ENCODE measurements around the gene ITIH5. TPM values are rescaled to one million over a fixed set of nuclear protein-coding genes. Genes with fewer than 3 reads are reported as not detected.

ITIH5 gene
- polyA plus RNA-seq, 3 donors: not detected

DNA sequence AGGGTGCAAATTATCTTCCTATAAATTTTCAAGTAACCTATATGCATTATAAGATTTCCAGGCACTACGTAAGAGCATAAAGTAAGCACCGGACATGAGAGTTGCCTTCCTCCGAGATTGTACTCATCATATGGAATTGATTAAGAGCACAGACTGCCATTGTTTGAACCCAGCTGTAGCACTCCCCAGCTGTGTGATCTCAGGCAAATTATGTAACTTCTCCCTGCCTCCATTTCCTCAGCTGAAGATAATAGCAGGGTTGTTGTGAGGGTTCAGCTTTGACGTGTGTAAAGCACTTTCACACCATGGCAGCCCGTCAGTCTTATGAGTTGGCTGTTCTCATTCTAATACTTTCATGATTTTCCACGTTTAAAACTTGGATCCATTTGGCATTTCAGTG is 122.6 kb downstream of the ITIH5 start:
- intact Hi-C loops (cut with micrococcal nuclease): no loop called here
- no peak overlapping the region for H3K27ac Mint-ChIP-seq
- H3K4me1 Mint-ChIP-seq: no peaks in the 10 kb centered on the region

DNA sequence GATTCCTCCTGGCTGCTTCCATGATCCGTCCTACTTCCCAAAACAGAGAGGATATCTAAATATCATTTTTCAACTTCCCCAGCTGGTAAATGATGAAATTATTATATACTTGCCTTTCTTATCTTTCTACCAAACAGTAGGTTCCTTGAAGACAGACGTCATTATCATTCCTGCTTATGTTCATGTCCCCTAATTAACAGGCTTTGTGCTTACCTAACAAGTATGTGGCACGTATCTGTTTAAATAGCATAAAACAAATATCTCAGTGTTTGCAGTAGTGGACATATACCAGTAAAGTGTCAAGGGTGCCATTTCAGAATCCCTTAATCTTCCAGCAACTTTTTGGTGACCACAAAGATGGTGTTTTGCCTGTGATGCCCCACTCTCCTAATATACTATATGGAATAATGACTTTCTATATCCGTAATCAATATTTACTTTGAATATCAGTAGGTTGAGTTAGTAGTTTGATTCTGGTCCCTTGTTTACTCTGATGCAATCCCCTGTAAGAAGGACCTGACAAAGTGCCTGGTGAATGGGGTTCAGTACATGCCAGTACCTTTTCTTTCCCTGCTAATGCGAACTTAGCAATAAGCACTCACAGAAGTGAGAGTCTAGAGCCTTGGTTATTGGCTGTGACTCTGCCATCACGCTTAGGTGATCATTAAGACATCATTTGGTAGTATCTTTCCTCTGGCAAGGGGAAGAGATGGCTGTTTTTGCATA is 124.4 kb downstream of the ITIH5 start:
- H3K4me3 Mint-ChIP-seq: no peak overlapping the region
- Histone ChIP-seq H3K27ac (ENCODE audit: low read depth in 1 of 2, low read length in 2 of 2) (no peak overlapping the region), H2AFZ (ENCODE audit: insufficient read depth, low read depth, low read length, poor library complexity, severe bottlenecking) (no peak overlapping the region), H3K36me3 (replicated peaks in 1 of 2; ENCODE audit: control insufficient read depth in 1 of 2, insufficient read depth in 2 of 2, low read length in 2 of 2) (no peaks in the 10 kb centered on the region), H3K9ac (ENCODE audit: insufficient read depth, low read length, poor library complexity, severe bottlenecking) (no peak overlapping the region), H3K4me1 (ENCODE audit: control insufficient read depth in 1 of 2, insufficient read depth in 2 of 2, low read length in 2 of 2) (no peaks in the 10 kb centered on the region), H3K79me2 (ENCODE audit: insufficient read depth, low read length) (no peaks in the 10 kb centered on the region), H3K4me3 (replicated peaks in 1 of 3; ENCODE audit: low read depth in 2 of 3, low read length in 3 of 3) (no peak overlapping the region), H3K4me2 (replicated peaks; ENCODE audit: extremely low read depth, low read length, poor library complexity, severe bottlenecking) (no peak overlapping the region), H3K27me3 (ENCODE audit: control insufficient read depth in 2 of 2, insufficient read depth in 2 of 2, low read length in 2 of 2) (no peaks in the 10 kb centered on the region), H4K20me1 (ENCODE audit: insufficient read depth, low read length) (no peaks in the 10 kb centered on the region), H3K9me3 (replicated peaks in 1 of 2; ENCODE audit: control insufficient read depth in 1 of 2, insufficient read depth in 1 of 2, low read length in 2 of 2) (peaks cover 7 to 9% of the 10 kb centered on the region in 2 donors)
- peaks cover 3% of the 10 kb centered on the region for H3K4me1 Mint-ChIP-seq
- peaks cover 4 to 16% (median 10%) of the 10 kb centered on the region in 7 donors for H3K9me3 Mint-ChIP-seq
- intact Hi-C loops (cut with micrococcal nuclease): no loop called here
- TF ChIP-seq, protein P1, sequence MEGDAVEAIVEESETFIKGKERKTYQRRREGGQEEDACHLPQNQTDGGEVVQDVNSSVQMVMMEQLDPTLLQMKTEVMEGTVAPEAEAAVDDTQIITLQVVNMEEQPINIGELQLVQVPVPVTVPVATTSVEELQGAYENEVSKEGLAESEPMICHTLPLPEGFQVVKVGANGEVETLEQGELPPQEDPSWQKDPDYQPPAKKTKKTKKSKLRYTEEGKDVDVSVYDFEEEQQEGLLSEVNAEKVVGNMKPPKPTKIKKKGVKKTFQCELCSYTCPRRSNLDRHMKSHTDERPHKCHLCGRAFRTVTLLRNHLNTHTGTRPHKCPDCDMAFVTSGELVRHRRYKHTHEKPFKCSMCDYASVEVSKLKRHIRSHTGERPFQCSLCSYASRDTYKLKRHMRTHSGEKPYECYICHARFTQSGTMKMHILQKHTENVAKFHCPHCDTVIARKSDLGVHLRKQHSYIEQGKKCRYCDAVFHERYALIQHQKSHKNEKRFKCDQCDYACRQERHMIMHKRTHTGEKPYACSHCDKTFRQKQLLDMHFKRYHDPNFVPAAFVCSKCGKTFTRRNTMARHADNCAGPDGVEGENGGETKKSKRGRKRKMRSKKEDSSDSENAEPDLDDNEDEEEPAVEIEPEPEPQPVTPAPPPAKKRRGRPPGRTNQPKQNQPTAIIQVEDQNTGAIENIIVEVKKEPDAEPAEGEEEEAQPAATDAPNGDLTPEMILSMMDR (IDR thresholded peaks at IDR 0.05): no peak
- no peak overlapping the region for H3K27ac Mint-ChIP-seq
- peaks cover 1 to 4% (median 3%) of the 10 kb centered on the region in 3 donors for H3K27me3 Mint-ChIP-seq (ENCODE audit: low read depth in 3 of 3)
- DNase-seq: no peak
- no peaks in the 10 kb centered on the region for H3K36me3 Mint-ChIP-seq
- WGBS (ENCODE audit: insufficient coverage): no CpG with 5 or more reads among the region's 6 CpGs

More for the DNA sequence above, 122.6 kb downstream of the ITIH5 start:
- no peak overlapping the region for H3K4me3 Mint-ChIP-seq
- H3K9me3 ChIP-seq (replicated peaks in 1 of 2; ENCODE audit: control insufficient read depth in 1 of 2, insufficient read depth in 1 of 2, low read length in 2 of 2): no peaks in the 10 kb centered on the region
- no peak overlapping the region for H3K9ac ChIP-seq (ENCODE audit: insufficient read depth, low read length, poor library complexity, severe bottlenecking)
- peaks cover 0 to 2% (median 0%) of the 10 kb centered on the region in 7 donors for H3K9me3 Mint-ChIP-seq
- no peaks in the 10 kb centered on the region for H3K36me3 Mint-ChIP-seq
- H3K27ac ChIP-seq (ENCODE audit: low read depth in 1 of 2, low read length in 2 of 2): no peak overlapping the region
- no peaks in the 10 kb centered on the region for H3K79me2 ChIP-seq (ENCODE audit: insufficient read depth, low read length)
- no peaks in the 10 kb centered on the region for H3K27me3 ChIP-seq (ENCODE audit: control insufficient read depth in 2 of 2, insufficient read depth in 2 of 2, low read length in 2 of 2)
- no peaks in the 10 kb centered on the region for H4K20me1 ChIP-seq (ENCODE audit: insufficient read depth, low read length)
- WGBS (ENCODE audit: insufficient coverage): 100% methylated on average over 3 of the region's 6 CpGs
- no peak overlapping the region for H3K4me2 ChIP-seq (replicated peaks; ENCODE audit: extremely low read depth, low read length, poor library complexity, severe bottlenecking)
- no peak for DNase-seq
- H2AFZ ChIP-seq (ENCODE audit: insufficient read depth, low read depth, low read length, poor library complexity, severe bottlenecking): no peak overlapping the region
- no peaks in the 10 kb centered on the region for H3K4me1 ChIP-seq (ENCODE audit: control insufficient read depth in 1 of 2, insufficient read depth in 2 of 2, low read length in 2 of 2)
- no peak overlapping the region for H3K4me3 ChIP-seq (replicated peaks in 1 of 3; ENCODE audit: low read depth in 2 of 3, low read length in 3 of 3)
- TF ChIP-seq, protein P1 (IDR thresholded peaks at IDR 0.05): no peak
- peaks cover 1 to 4% (median 3%) of the 10 kb centered on the region in 3 donors for H3K27me3 Mint-ChIP-seq (ENCODE audit: low read depth in 3 of 3)
- no peaks in the 10 kb centered on the region for H3K36me3 ChIP-seq (replicated peaks in 1 of 2; ENCODE audit: control insufficient read depth in 1 of 2, insufficient read depth in 2 of 2, low read length in 2 of 2)
